HUES64 (cell line): Measurements from ENCODE around the gene CELF5.

ENCODE experiments used
- H3K27ac ChIP-seq: 2 replicates; pipeline ENCODE4 v1.7.0; 2013; ENCODE audit warnings: low read depth, low read length, inconsistent platforms
- H3K27me3 ChIP-seq: 2 replicates; pipeline ENCODE4 v1.6.1; 2013; ENCODE audit warnings: mild to moderate bottlenecking, low read length; ENCODE audit not compliant: insufficient read depth
- H3K36me3 ChIP-seq: 2 replicates; pipeline ENCODE4 v1.6.1; 2013; ENCODE audit warnings: mild to moderate bottlenecking, low read length; ENCODE audit not compliant: insufficient read depth
- H3K4me1 ChIP-seq: 2 replicates; pipeline ENCODE4 v1.6.1; 2013; ENCODE audit warnings: mild to moderate bottlenecking, low read length, moderate library complexity; ENCODE audit not compliant: insufficient read depth
- H3K4me3 ChIP-seq: 2 replicates; pipeline ENCODE4 v1.5.1; 2013; ENCODE audit warnings: mild to moderate bottlenecking, low read length, moderate library complexity
- H3K9ac ChIP-seq: 2 replicates; pipeline ENCODE4 v1.6.1; 2013; ENCODE audit warnings: mild to moderate bottlenecking, low read depth, low read length
- H3K9me3 ChIP-seq: 2 replicates; pipeline ENCODE4 v1.6.1; 2013; ENCODE audit warnings: low read depth, low read length; ENCODE audit not compliant: insufficient read depth
- WGBS: fragments of 150-250, 120-280 bp; methylation state at CpG from one replicate; pipeline ENCODE4 v1.1.7; 2013; ENCODE audit warnings: missing lambda C conversion rate; 5-methylcytosine and 5-hydroxymethylcytosine counted together

The CELF5 gene

GRCh38 chr19:3302755-3303154 lies 78.3 kb downstream of the CELF5 start:
- 62% methylated on average over 3 of the region's 3 CpGs for WGBS
- Histone ChIP-seq H3K36me3 (no peaks in the 10 kb centered on the region), H3K4me3 (no peak overlapping the region), H3K9me3 (peaks cover 6% of the 10 kb centered on the region; the same call in 1 of the 2 replicates), H3K9ac (no peak overlapping the region), H3K4me1 (no peaks in the 10 kb centered on the region), H3K27ac (no peak overlapping the region), H3K27me3 (0 out of 2 replicates have a peak, but pooled peaks cover 5% of the 10 kb centered on the region)

GRCh38 chr19:3304871-3305423 lies 80.5 kb downstream of the CELF5 start:
- Histone ChIP-seq H3K4me3 (no peak overlapping the region), H3K9ac (no peak overlapping the region), H3K4me1 (no peaks in the 10 kb centered on the region), H3K27ac (no peak overlapping the region), H3K27me3 (peaks cover 10% of the 10 kb centered on the region), H3K36me3 (no peaks in the 10 kb centered on the region), H3K9me3 (peaks cover 6% of the 10 kb centered on the region; the same call in 1 of the 2 replicates)
- 21% methylated on average over 22 of the region's 22 CpGs for WGBS

DNA sequence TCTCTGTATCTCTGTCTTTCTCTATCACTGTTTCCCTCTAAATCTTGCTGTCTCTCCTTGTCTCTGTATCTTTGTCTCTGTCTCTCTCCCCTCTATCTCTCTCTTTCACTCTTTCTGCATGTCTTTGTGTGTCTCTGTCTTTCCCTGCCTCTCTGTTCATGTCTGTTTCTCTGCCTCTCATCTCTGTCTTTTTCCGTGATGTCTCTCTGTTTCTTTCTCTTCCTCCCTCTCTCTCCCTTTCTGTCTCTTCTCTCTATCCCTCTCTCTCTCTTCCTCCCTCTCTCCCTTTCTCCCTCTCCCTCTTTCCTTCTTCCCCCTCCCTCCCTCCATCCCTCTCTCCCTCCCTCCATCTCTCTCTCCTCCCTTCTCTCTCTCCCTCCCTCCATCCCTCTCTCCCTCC lies 85.3 kb downstream of the CELF5 start:
- Histone ChIP-seq H3K9ac (no peak overlapping the region), H3K36me3 (no peaks in the 10 kb centered on the region), H3K9me3 (no peaks in the 10 kb centered on the region), H3K27me3 (peaks cover 21% of the 10 kb centered on the region), H3K4me1 (no peaks in the 10 kb centered on the region), H3K4me3 (no peak overlapping the region), H3K27ac (no peak overlapping the region)
- 46% methylated on average over 1 of the region's 1 CpG for WGBS

DNA sequence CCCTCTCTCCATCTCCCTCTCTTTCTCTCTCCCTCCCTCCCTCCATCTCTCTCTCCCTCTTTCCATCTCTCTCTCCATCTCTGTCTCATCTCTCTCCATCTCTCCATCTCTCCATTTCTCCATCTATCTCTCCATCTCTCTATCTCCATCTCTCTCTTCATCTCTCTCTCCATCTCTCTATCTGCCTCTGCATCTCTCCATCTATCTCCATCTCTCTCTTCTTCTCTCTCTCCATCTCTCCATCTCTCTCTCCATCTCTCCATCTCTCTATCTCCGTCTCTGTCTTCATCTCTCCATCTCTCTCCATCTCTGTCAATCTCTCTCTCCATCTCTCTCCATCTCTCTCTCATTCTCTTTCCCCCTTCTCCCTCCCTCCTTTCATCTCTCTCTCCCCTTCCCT lies 85.8 kb downstream of the CELF5 start:
- Histone ChIP-seq H3K36me3 (no peaks in the 10 kb centered on the region), H3K9ac (no peak overlapping the region), H3K4me3 (no peak overlapping the region), H3K4me1 (no peaks in the 10 kb centered on the region), H3K27me3 (peaks cover 21% of the 10 kb centered on the region), H3K9me3 (no peaks in the 10 kb centered on the region), H3K27ac (no peak overlapping the region)
- WGBS, result 65% methylated on average over 1 of the region's 1 CpG

DNA sequence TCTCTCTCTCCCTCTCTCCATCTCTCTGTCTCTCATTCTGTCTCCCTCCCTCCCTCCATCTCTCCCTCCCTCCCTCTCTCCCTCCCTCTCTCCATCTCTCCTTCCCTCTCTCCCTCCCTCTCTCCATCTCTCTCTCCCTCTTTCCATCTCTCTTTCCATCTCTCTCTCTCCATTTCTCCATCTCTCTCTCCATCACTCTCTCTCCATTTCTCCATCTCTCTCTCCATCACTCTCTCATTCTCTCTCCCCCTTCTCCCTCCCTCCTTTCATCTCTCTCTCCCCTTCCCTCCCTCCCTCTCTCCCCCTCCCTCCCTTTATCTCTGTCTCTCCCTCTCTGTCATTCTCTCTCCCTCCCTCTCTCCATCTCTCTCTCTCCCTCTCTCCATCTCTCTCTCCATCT lies 86.2 kb downstream of the CELF5 start:
- Histone ChIP-seq H3K9me3 (no peaks in the 10 kb centered on the region), H3K27me3 (peaks cover 21% of the 10 kb centered on the region), H3K9ac (no peak overlapping the region), H3K27ac (no peak overlapping the region), H3K4me3 (no peak overlapping the region), H3K36me3 (no peaks in the 10 kb centered on the region), H3K4me1 (no peaks in the 10 kb centered on the region)

- H3K27me3 ChIP-seq, result peaks cover 21% of the 10 kb centered on the region
- no peaks in the 10 kb centered on the region for H3K9me3 ChIP-seq
- H3K9ac ChIP-seq, result no peak overlapping the region
- no peak overlapping the region for H3K4me3 ChIP-seq
- WGBS, result 90% methylated on average over 13 of the region's 13 CpGs
- H3K4me1 ChIP-seq, result no peaks in the 10 kb centered on the region
- no peaks in the 10 kb centered on the region for H3K36me3 ChIP-seq
- no peak overlapping the region for H3K27ac ChIP-seq
Measured at GRCh38 chr19:3313199-3313575, 88.7 kb downstream of the CELF5 start.

- Histone ChIP-seq H3K9me3 (no peaks in the 10 kb centered on the region), H3K36me3 (no peaks in the 10 kb centered on the region), H3K4me3 (no peak overlapping the region), H3K4me1 (no peaks in the 10 kb centered on the region), H3K27me3 (peaks cover 13% of the 10 kb centered on the region), H3K9ac (no peak overlapping the region), H3K27ac (no peak overlapping the region)
- 89% methylated on average over 30 of the region's 30 CpGs for WGBS
Measured at GRCh38 chr19:3314962-3315675, 90.7 kb downstream of the CELF5 start.

DNA sequence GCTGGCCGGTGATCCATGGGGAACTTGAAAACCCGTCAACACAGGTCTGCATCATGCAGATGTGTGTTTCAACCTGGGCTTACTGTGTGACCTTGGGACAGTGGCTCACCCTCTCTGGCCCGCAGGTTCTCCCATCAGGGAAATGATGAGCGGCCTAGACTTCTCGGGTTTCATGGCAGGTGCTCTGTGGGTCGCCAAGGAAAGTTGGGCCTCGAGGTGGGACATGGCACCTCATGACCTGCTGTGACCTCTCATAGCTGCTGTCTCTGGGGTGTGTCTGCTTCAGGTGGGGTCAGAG lies 91.2 kb downstream of the CELF5 start:
- Histone ChIP-seq H3K27me3 (peaks cover 8% of the 10 kb centered on the region; the same call in 1 of the 2 replicates), H3K4me1 (no peaks in the 10 kb centered on the region), H3K4me3 (no peak overlapping the region), H3K9me3 (no peaks in the 10 kb centered on the region), H3K9ac (no peak overlapping the region), H3K27ac (no peak overlapping the region), H3K36me3 (no peaks in the 10 kb centered on the region)
- 84% methylated on average over 7 of the region's 7 CpGs for WGBS

- no peak overlapping the region for H3K9ac ChIP-seq
- H3K27ac ChIP-seq, result no peak overlapping the region
- peaks cover 7% of the 10 kb centered on the region; the same call in 1 of the 2 replicates for H3K27me3 ChIP-seq
- H3K4me3 ChIP-seq, result no peak overlapping the region
- H3K36me3 ChIP-seq, result no peaks in the 10 kb centered on the region
- H3K4me1 ChIP-seq, result no peaks in the 10 kb centered on the region
- 87% methylated on average over 11 of the region's 11 CpGs for WGBS
- H3K9me3 ChIP-seq, result no peaks in the 10 kb centered on the region
Measured at GRCh38 chr19:3316132-3316648, 91.7 kb downstream of the CELF5 start.

- Histone ChIP-seq H3K9me3 (no peaks in the 10 kb centered on the region), H3K4me1 (no peaks in the 10 kb centered on the region), H3K9ac (no peak overlapping the region), H3K27ac (no peak overlapping the region), H3K27me3 (peaks cover 6% of the 10 kb centered on the region; the same call in 1 of the 2 replicates), H3K4me3 (no peak overlapping the region), H3K36me3 (no peaks in the 10 kb centered on the region)
- 86% methylated on average over 5 of the region's 5 CpGs for WGBS
Measured at GRCh38 chr19:3316659-3317207, 92.3 kb downstream of the CELF5 start.

DNA sequence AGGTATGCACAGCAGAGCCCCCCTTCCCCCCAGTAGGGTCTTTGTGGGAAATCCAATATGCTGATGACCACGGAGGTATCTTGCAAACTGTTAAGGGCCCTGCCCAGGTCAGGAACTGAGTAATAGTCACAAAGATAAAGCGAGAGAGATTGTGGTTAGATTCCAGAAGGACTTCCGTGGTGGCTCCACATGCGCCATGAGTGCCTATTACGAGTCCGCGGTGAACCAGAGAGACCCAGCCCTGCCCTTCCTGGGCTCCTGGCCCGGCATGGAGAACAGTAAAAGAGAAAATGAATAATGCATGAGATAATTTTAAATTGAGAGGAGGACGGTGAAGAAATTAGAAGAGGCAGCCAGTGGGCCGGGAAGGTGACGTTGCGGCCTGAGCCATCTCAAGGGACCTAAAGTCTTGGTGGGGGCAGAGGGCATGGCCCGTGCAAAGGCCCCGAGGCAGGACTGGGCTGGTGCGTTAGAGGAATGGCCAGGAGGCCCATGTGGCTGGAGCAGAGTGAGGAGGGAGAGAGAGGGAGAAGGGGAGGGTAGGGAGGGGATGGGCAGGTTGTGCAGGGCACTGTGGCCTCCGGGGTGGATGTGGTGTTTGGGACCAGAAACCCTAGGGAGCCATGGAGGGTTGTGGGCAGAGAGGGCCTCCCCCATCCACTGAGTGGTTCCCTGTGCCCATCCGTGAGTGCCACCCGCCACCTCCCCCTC lies 95.3 kb downstream of the CELF5 start:
- no peak overlapping the region for H3K9ac ChIP-seq

More for the DNA sequence above, 95.3 kb downstream of the CELF5 start:
- H3K4me3 ChIP-seq, result no peak overlapping the region
- WGBS, result 68% methylated on average over 18 of the region's 18 CpGs
- H3K9me3 ChIP-seq, result no peaks in the 10 kb centered on the region
- H3K4me1 ChIP-seq, result no peaks in the 10 kb centered on the region
- no peaks in the 10 kb centered on the region for H3K36me3 ChIP-seq
- H3K27me3 ChIP-seq, result peaks cover 7% of the 10 kb centered on the region
- H3K27ac ChIP-seq, result no peak overlapping the region
